ENCODE measurements around the gene ANP32A. TPM values are rescaled to one million over a fixed set of nuclear protein-coding genes. Genes with fewer than 3 reads are reported as not detected.

The ANP32A gene
- 46.2 and 81.3 TPM in 2 replicates for total RNA-seq

GRCh38 chr15:68820295-68821189 lies at the start of gene ANP32A:
Gene ANP32A (minus strand): TSS chr15:68820895. CDS start chr15:68820751, 144 bp downstream.

Other genes starting within 250 kb of the ANP32A start
- gene CORO2B, start 241.9 kb downstream of the ANP32A start, total RNA-seq, result 8.2 and 12.3 TPM in 2 replicates
- 3.3 and 4.2 TPM in 2 replicates for gene SPESP1, start 109.6 kb upstream of the ANP32A start, total RNA-seq
- gene NOX5, start 193.8 kb upstream of the ANP32A start, total RNA-seq, result under 0.01 and 0.28 TPM in 2 replicates